ENCODE measurements around the gene EEF1A2.

Gene EEF1A2

GRCh38 chr20:63448031-63448430 is 50.9 kb downstream of the EEF1A2 start:
- ATAC-seq, result no peak
- TF ChIP-seq ZC3H10 (CRISPR knock-in tag; IDR thresholded peaks at IDR 0.05), result no peak
- TF ChIP-seq TSHZ2 (CRISPR knock-in tag; IDR thresholded peaks at IDR 0.05), result no peak

GRCh38 chr20:63447320-63447719 is 51.6 kb downstream of the EEF1A2 start:
- ATAC-seq, result no peak
- TF ChIP-seq POU6F1 (CRISPR knock-in tag; IDR thresholded peaks at IDR 0.05; ENCODE audit: borderline replicate concordance, low read depth) (no peak), ZC3H10 (CRISPR knock-in tag; IDR thresholded peaks at IDR 0.05) (no peak), ZNF70 (CRISPR knock-in tag; IDR thresholded peaks at IDR 0.05) (no peak), RARB (CRISPR knock-in tag; IDR thresholded peaks at IDR 0.05) (no peak), ARNTL (CRISPR knock-in tag; IDR thresholded peaks at IDR 0.05; ENCODE audit: borderline replicate concordance, low read depth) (no peak), TCF4 (CRISPR knock-in tag; IDR thresholded peaks at IDR 0.05; ENCODE audit: borderline replicate concordance) (no peak), ZNF565 (CRISPR knock-in tag; conservative IDR thresholded peaks at IDR 0.05; ENCODE audit: low read depth) (no peak)
- TF ChIP-seq, protein P1, sequence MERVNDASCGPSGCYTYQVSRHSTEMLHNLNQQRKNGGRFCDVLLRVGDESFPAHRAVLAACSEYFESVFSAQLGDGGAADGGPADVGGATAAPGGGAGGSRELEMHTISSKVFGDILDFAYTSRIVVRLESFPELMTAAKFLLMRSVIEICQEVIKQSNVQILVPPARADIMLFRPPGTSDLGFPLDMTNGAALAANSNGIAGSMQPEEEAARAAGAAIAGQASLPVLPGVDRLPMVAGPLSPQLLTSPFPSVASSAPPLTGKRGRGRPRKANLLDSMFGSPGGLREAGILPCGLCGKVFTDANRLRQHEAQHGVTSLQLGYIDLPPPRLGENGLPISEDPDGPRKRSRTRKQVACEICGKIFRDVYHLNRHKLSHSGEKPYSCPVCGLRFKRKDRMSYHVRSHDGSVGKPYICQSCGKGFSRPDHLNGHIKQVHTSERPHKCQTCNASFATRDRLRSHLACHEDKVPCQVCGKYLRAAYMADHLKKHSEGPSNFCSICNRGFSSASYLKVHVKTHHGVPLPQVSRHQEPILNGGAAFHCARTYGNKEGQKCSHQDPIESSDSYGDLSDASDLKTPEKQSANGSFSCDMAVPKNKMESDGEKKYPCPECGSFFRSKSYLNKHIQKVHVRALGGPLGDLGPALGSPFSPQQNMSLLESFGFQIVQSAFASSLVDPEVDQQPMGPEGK (CRISPR knock-in tag; IDR thresholded peaks at IDR 0.05; ENCODE audit: borderline replicate concordance), result no peak

DNA sequence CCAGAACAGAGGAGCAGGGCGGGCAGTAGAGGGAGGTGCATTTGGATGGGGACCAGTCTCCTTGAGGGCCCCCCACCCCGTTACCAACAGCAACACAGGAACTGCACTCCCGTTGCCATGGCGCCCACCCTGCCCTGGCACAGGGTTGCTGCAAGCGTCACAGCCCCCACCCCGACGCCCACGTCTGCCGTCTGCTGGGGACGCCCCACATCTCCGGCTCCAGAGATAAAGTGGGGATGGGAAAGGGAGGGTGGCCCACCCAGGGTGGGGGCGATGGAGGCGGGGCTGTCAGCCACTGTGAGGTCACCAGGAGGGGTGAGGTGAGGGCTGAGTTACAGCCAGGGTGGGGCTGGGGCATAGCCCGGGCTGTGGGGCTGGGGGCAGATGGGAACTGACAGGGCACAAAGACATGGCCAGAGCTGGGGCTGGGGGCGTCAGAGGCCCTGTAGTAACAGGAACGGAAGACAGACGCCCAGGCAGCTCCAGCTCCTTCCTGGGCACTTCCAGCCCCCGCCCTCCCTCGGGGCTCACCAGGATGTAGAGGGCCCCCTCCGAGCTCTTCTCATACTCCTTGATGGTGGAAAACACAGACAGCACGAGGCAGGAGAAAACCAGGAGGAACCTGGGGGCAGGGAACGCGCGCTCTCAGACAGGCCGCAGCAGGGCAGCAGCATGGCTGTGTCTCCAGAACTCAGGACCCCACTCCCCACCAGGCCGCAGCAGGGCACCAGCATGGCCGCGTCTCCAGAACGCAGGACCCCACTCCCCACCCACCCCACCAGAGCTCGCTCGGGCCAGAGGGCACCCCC is 52.5 kb downstream of the EEF1A2 start:
- ATAC-seq, result no peak
- no peak for TF ChIP-seq PPARA (CRISPR knock-in tag; IDR thresholded peaks at IDR 0.05; ENCODE audit: borderline replicate concordance)
- TF ChIP-seq CSDC2 (CRISPR knock-in tag; IDR thresholded peaks at IDR 0.05), result no peak

DNA sequence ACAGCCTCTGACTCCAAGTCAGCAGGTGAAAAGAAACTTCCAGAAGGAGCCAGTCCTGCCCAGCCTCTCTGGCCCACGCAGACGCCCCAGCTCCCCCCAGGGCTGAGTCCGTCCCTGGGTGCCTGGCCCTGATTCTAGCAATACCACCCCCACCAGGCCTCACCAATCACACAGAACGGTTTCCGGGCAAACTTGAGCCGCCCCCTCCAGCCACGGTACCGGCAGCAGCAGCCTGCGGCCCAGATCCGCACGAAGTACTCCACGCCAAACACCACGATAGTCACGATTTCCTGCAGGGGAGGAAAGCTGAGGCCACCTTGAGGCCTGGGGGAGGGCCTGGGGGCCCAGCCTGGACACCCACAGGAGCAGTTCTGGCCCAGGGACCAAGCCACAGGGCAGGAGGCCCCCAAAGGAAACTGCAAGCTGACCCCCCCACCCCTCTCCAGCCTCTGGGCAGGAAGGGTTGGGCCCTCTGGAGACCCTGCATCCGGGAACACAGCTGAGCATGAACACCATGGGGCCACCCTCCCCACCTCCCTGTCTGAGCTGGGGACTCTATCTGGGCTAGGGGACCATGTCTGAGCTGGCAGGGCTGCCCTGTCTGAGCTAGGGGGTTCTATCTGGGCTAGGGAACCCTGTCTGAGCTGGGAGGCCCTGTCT is 53.7 kb downstream of the EEF1A2 start:
- ATAC-seq, result no peak
- TF ChIP-seq ZNF70 (CRISPR knock-in tag; IDR thresholded peaks at IDR 0.05), result no peak
- TF ChIP-seq ZFP30 (CRISPR knock-in tag; IDR thresholded peaks at IDR 0.05), result no peak
- TF ChIP-seq SNAI2 (CRISPR knock-in tag; IDR thresholded peaks at IDR 0.05), result no peak
- no peak for TF ChIP-seq RARB (CRISPR knock-in tag; IDR thresholded peaks at IDR 0.05)
- TF ChIP-seq ZNF8 (CRISPR knock-in tag; IDR thresholded peaks at IDR 0.05), result no peak
- no peak for TF ChIP-seq OSR1 (CRISPR knock-in tag; IDR thresholded peaks at IDR 0.05)
- no peak for TF ChIP-seq PPARA (CRISPR knock-in tag; IDR thresholded peaks at IDR 0.05; ENCODE audit: borderline replicate concordance)
- TF ChIP-seq POU6F1 (CRISPR knock-in tag; IDR thresholded peaks at IDR 0.05; ENCODE audit: borderline replicate concordance, low read depth), result no peak
- TF ChIP-seq ARNTL (CRISPR knock-in tag; IDR thresholded peaks at IDR 0.05; ENCODE audit: borderline replicate concordance, low read depth), result no peak
- TF ChIP-seq, protein P2, sequence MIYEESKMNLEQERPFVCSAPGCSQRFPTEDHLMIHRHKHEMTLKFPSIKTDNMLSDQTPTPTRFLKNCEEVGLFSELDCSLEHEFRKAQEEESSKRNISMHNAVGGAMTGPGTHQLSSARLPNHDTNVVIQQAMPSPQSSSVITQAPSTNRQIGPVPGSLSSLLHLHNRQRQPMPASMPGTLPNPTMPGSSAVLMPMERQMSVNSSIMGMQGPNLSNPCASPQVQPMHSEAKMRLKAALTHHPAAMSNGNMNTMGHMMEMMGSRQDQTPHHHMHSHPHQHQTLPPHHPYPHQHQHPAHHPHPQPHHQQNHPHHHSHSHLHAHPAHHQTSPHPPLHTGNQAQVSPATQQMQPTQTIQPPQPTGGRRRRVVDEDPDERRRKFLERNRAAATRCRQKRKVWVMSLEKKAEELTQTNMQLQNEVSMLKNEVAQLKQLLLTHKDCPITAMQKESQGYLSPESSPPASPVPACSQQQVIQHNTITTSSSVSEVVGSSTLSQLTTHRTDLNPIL (CRISPR knock-in tag; IDR thresholded peaks at IDR 0.05; ENCODE audit: low read depth), result no peak
- TF ChIP-seq TCF4 (CRISPR knock-in tag; IDR thresholded peaks at IDR 0.05; ENCODE audit: borderline replicate concordance), result no peak
- TF ChIP-seq TOX (CRISPR knock-in tag; IDR thresholded peaks at IDR 0.05; ENCODE audit: borderline replicate concordance), result no peak
- TF ChIP-seq ZC3H10 (CRISPR knock-in tag; IDR thresholded peaks at IDR 0.05), result no peak
- TF ChIP-seq CSDC2 (CRISPR knock-in tag; IDR thresholded peaks at IDR 0.05), result no peak
- no peak for TF ChIP-seq ZFP3 (CRISPR knock-in tag; IDR thresholded peaks at IDR 0.05)
- TF ChIP-seq TSHZ2 (CRISPR knock-in tag; IDR thresholded peaks at IDR 0.05), result no peak
- no peak for TF ChIP-seq CSRNP3 (CRISPR knock-in tag; IDR thresholded peaks at IDR 0.05)

All from SK-N-SH treated with all-trans-retinoic acid at 6 μM for 48 hours (cell line).